ENCODE measurements around the gene GDF10.

The GDF10 gene

GRCh38 chr10:47257396-47258120, 42.4 kb upstream of the GDF10 start:
- H2AK5ac ChIP-seq (ENCODE audit: low read length): no peak overlapping the region
- no peak overlapping the region for H3K9ac ChIP-seq (ENCODE audit: low read length)
- H4K8ac ChIP-seq (ENCODE audit: low read depth, low read length): no peak overlapping the region
- peaks cover 2% of the 10 kb centered on the region for H3K9me3 ChIP-seq (ENCODE audit: insufficient read depth, low read depth, low read length)
- no peak overlapping the region for H4K12ac ChIP-seq (ENCODE audit: low read depth, low read length)
- H3K4me1 ChIP-seq (ENCODE audit: control insufficient read depth in 1 of 2, insufficient read depth in 2 of 2, low read length in 2 of 2): peaks cover 6 to 9% of the 10 kb centered on the region in 2 experiments
- H4K91ac ChIP-seq (ENCODE audit: low read depth, low read length): no peak overlapping the region
- no peak overlapping the region for H3K4me2 ChIP-seq (ENCODE audit: low read length)
- H3K4me3 ChIP-seq (ENCODE audit: low read depth, low read length): peak overlapping the region; percentile 31
- H3K79me2 ChIP-seq (ENCODE audit: control insufficient read depth, insufficient read depth, low read length, poor library complexity): no peaks in the 10 kb centered on the region
- H3K36me3 ChIP-seq (ENCODE audit: control insufficient read depth in 1 of 2, insufficient read depth in 2 of 2, low read length in 2 of 2): no peaks in the 10 kb centered on the region
- DNase-seq: no peak
- no peak overlapping the region for H3K18ac ChIP-seq (ENCODE audit: low read length)
- no peak overlapping the region for H3K23ac ChIP-seq (ENCODE audit: low read length)
- H2BK120ac ChIP-seq (ENCODE audit: insufficient read depth, low read length, poor library complexity): no peak overlapping the region
- H3K27me3 ChIP-seq (ENCODE audit: insufficient read depth, low read length): no peaks in the 10 kb centered on the region
- H2BK12ac ChIP-seq (ENCODE audit: low read length): no peak overlapping the region
- no peak overlapping the region for H3K14ac ChIP-seq (ENCODE audit: low read length)
- no CpG with 5 or more reads among the region's 4 CpGs for WGBS (ENCODE audit: extremely low coverage, insufficient coverage, insufficient read length)
- H3K79me1 ChIP-seq (ENCODE audit: low read length): no peaks in the 10 kb centered on the region
- no peak overlapping the region for H2AFZ ChIP-seq (ENCODE audit: insufficient read depth, low read length, poor library complexity)
- H3K4ac ChIP-seq (ENCODE audit: low read depth, low read length): no peak overlapping the region
- H3K27ac ChIP-seq (ENCODE audit: low read depth, low read length): no peak overlapping the region
- H2BK5ac ChIP-seq (ENCODE audit: low read depth, low read length, poor library complexity): no peak overlapping the region

GRCh38 chr10:47258921-47259320, 41.1 kb upstream of the GDF10 start:
- no peak overlapping the region for H4K8ac ChIP-seq (ENCODE audit: low read depth, low read length)
- no peak overlapping the region for H3K27ac ChIP-seq (ENCODE audit: low read depth, low read length)
- H3K18ac ChIP-seq (ENCODE audit: low read length): no peak overlapping the region
- H2AK5ac ChIP-seq (ENCODE audit: low read length): no peak overlapping the region
- no peaks in the 10 kb centered on the region for H3K79me1 ChIP-seq (ENCODE audit: low read length)
- no peaks in the 10 kb centered on the region for H3K36me3 ChIP-seq (ENCODE audit: control insufficient read depth in 1 of 2, insufficient read depth in 2 of 2, low read length in 2 of 2)
- no peak for DNase-seq
- H3K9me3 ChIP-seq (ENCODE audit: insufficient read depth, low read depth, low read length): peaks cover 2% of the 10 kb centered on the region
- H3K4me1 ChIP-seq (ENCODE audit: control insufficient read depth in 1 of 2, insufficient read depth in 2 of 2, low read length in 2 of 2): peaks cover 6 to 7% of the 10 kb centered on the region in 2 experiments
- no CpG with 5 or more reads among the region's 3 CpGs for WGBS (ENCODE audit: extremely low coverage, insufficient coverage, insufficient read length)
- no peak overlapping the region for H2AFZ ChIP-seq (ENCODE audit: insufficient read depth, low read length, poor library complexity)
- no peak overlapping the region for H4K12ac ChIP-seq (ENCODE audit: low read depth, low read length)
- H3K14ac ChIP-seq (ENCODE audit: low read length): no peak overlapping the region
- no peak overlapping the region for H2BK5ac ChIP-seq (ENCODE audit: low read depth, low read length, poor library complexity)
- no peak overlapping the region for H3K9ac ChIP-seq (ENCODE audit: low read length)
- H3K23ac ChIP-seq (ENCODE audit: low read length): no peak overlapping the region
- H3K27me3 ChIP-seq (ENCODE audit: insufficient read depth, low read length): no peaks in the 10 kb centered on the region
- no peak overlapping the region for H3K4me3 ChIP-seq (ENCODE audit: low read depth, low read length)
- H3K4me2 ChIP-seq (ENCODE audit: low read length): no peak overlapping the region
- no peak overlapping the region for H4K91ac ChIP-seq (ENCODE audit: low read depth, low read length)
- no peak overlapping the region for H3K4ac ChIP-seq (ENCODE audit: low read depth, low read length)
- H3K79me2 ChIP-seq (ENCODE audit: control insufficient read depth, insufficient read depth, low read length, poor library complexity): no peaks in the 10 kb centered on the region
- H2BK120ac ChIP-seq (ENCODE audit: insufficient read depth, low read length, poor library complexity): no peak overlapping the region
- H2BK12ac ChIP-seq (ENCODE audit: low read length): no peak overlapping the region

GRCh38 chr10:47259466-47259865, 40.5 kb upstream of the GDF10 start:
- H3K14ac ChIP-seq (ENCODE audit: low read length): no peak overlapping the region
- H2AFZ ChIP-seq (ENCODE audit: insufficient read depth, low read length, poor library complexity): no peak overlapping the region
- no peak overlapping the region for H3K4ac ChIP-seq (ENCODE audit: low read depth, low read length)
- no peak overlapping the region for H4K12ac ChIP-seq (ENCODE audit: low read depth, low read length)
- no peaks in the 10 kb centered on the region for H3K36me3 ChIP-seq (ENCODE audit: control insufficient read depth in 1 of 2, insufficient read depth in 2 of 2, low read length in 2 of 2)
- no peaks in the 10 kb centered on the region for H3K79me1 ChIP-seq (ENCODE audit: low read length)
- H3K4me2 ChIP-seq (ENCODE audit: low read length): no peak overlapping the region
- no peak overlapping the region for H3K18ac ChIP-seq (ENCODE audit: low read length)
- H2BK120ac ChIP-seq (ENCODE audit: insufficient read depth, low read length, poor library complexity): no peak overlapping the region
- H4K8ac ChIP-seq (ENCODE audit: low read depth, low read length): no peak overlapping the region
- H3K27me3 ChIP-seq (ENCODE audit: insufficient read depth, low read length): no peaks in the 10 kb centered on the region
- WGBS (ENCODE audit: extremely low coverage, insufficient coverage, insufficient read length): no CpG with 5 or more reads among the region's 5 CpGs
- H3K23ac ChIP-seq (ENCODE audit: low read length): no peak overlapping the region
- H3K9me3 ChIP-seq (ENCODE audit: insufficient read depth, low read depth, low read length): peaks cover 2% of the 10 kb centered on the region
- H2BK12ac ChIP-seq (ENCODE audit: low read length): no peak overlapping the region
- peaks cover 5 to 6% of the 10 kb centered on the region in 2 experiments for H3K4me1 ChIP-seq (ENCODE audit: control insufficient read depth in 1 of 2, insufficient read depth in 2 of 2, low read length in 2 of 2)
- DNase-seq: no peak
- H3K79me2 ChIP-seq (ENCODE audit: control insufficient read depth, insufficient read depth, low read length, poor library complexity): no peaks in the 10 kb centered on the region
- H2BK5ac ChIP-seq (ENCODE audit: low read depth, low read length, poor library complexity): no peak overlapping the region
- H3K9ac ChIP-seq (ENCODE audit: low read length): peak overlapping the region; percentile 34
- H2AK5ac ChIP-seq (ENCODE audit: low read length): no peak overlapping the region
- H3K4me3 ChIP-seq (ENCODE audit: low read depth, low read length): no peak overlapping the region
- H4K91ac ChIP-seq (ENCODE audit: low read depth, low read length): no peak overlapping the region
- no peak overlapping the region for H3K27ac ChIP-seq (ENCODE audit: low read depth, low read length)

GRCh38 chr10:47260505-47261111, 39.4 kb upstream of the GDF10 start:
- Histone ChIP-seq H4K91ac (ENCODE audit: low read depth, low read length) (no peak overlapping the region), H4K12ac (ENCODE audit: low read depth, low read length) (no peak overlapping the region), H3K9me3 (ENCODE audit: insufficient read depth, low read depth, low read length) (peaks cover 2% of the 10 kb centered on the region), H3K36me3 (ENCODE audit: control insufficient read depth in 1 of 2, insufficient read depth in 2 of 2, low read length in 2 of 2) (no peaks in the 10 kb centered on the region), H3K4me2 (ENCODE audit: low read length) (no peak overlapping the region), H3K4ac (ENCODE audit: low read depth, low read length) (no peak overlapping the region), H3K23ac (ENCODE audit: low read length) (no peak overlapping the region), H4K8ac (ENCODE audit: low read depth, low read length) (no peak overlapping the region), H2BK12ac (ENCODE audit: low read length) (no peak overlapping the region), H2BK120ac (ENCODE audit: insufficient read depth, low read length, poor library complexity) (no peak overlapping the region), H2AFZ (ENCODE audit: insufficient read depth, low read length, poor library complexity) (no peak overlapping the region), H3K4me3 (ENCODE audit: low read depth, low read length) (no peak overlapping the region), H3K79me1 (ENCODE audit: low read length) (no peaks in the 10 kb centered on the region), H2BK5ac (ENCODE audit: low read depth, low read length, poor library complexity) (no peak overlapping the region), H3K4me1 (ENCODE audit: control insufficient read depth in 1 of 2, insufficient read depth in 2 of 2, low read length in 2 of 2) (no peaks in the 10 kb centered on the region), H3K18ac (ENCODE audit: low read length) (no peak overlapping the region), H3K14ac (ENCODE audit: low read length) (no peak overlapping the region), H3K27me3 (ENCODE audit: insufficient read depth, low read length) (no peaks in the 10 kb centered on the region), H2AK5ac (ENCODE audit: low read length) (no peak overlapping the region), H3K9ac (ENCODE audit: low read length) (no peak overlapping the region), H3K79me2 (ENCODE audit: control insufficient read depth, insufficient read depth, low read length, poor library complexity) (no peaks in the 10 kb centered on the region), H3K27ac (ENCODE audit: low read depth, low read length) (no peak overlapping the region)
- no peak for DNase-seq
- WGBS (ENCODE audit: extremely low coverage, insufficient coverage, insufficient read length): no CpG with 5 or more reads among the region's 9 CpGs

Measured in trophoblast cell (in vitro differentiated cells and primary cell).